ENCODE data around the gene CROCC2.

GRCh38 chr2:240948905-240949790 is 43.0 kb downstream of the CROCC2 start:
- no peak for TF ChIP-seq CTCF (IDR thresholded peaks at IDR 0.05)
- no peak for TF ChIP-seq POLR2A (IDR thresholded peaks at IDR 0.05)

Measured in heart left ventricle (tissue), 13 donors.